IPS-NIHi7 (cell line): ENCODE results near the gene PPM1B.
"Not testable (repeated sequence)": the region's sequence is repeated elsewhere in the genome, so short reads cannot be mapped to it uniquely, and the experiment has no call there.

Experiments used
- DNase-seq: peaks from one replicate; pipeline ENCODE4 v3.0.0; 2012; ENCODE audit warnings: mixed read lengths; ENCODE audit errors: extremely low spot score

Gene PPM1B

DNA sequence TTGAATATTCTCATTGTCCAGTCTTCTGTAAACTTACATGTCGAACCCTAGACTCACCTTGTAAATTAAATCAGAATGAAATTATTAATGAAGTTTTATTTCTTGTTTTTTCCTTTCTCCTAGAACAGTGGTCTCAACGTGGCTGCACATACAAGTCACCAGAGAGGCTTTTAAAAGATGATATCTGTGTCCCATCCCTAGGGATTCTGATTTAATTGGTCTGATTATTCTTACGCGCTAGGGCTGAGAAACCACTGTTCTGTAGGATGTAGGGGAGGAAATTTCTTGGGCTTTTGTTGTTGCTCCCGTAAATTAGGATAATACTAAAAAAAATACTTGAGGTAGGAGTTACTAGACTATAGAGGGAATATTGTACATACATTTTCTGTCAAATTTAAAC lies 32.1 kb downstream of the PPM1B start:
- no peak for DNase-seq

DNA sequence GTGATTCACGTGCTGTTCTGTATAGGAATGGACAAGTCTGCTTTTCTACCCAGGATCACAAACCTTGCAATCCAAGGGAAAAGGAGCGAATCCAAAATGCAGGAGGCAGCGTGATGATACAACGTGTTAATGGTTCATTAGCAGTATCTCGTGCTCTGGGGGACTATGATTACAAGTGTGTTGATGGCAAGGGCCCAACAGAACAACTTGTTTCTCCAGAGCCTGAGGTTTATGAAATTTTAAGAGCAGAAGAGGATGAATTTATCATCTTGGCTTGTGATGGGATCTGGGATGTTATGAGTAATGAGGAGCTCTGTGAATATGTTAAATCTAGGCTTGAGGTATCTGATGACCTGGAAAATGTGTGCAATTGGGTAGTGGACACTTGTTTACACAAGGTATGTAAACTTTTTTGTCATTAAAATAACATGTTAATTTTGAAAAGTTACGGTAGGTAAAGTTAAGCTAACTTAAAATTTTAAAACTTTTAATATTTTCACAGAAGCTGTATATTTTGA lies 33.0 kb downstream of the PPM1B start:
- no peak for DNase-seq

DNA sequence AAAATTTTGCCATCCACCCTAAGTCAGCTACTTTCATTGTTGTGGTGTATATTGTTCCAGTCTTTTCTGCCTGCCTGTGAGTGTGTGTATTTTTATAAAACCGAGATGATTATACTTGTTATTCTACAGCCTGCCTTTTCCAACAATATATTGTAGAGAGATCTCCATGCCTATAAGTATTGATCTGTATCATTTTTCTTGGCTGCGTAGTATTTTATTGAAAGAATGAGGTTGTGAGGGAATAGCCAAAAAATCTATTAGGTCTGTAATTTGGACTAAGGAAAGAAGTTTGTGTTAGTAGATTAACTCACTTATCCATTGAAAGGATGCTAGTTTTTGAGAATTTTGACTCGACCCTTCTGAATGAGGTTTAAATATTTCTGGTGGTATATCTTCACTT lies 34.9 kb downstream of the PPM1B start:
- DNase-seq, result no peak

DNA sequence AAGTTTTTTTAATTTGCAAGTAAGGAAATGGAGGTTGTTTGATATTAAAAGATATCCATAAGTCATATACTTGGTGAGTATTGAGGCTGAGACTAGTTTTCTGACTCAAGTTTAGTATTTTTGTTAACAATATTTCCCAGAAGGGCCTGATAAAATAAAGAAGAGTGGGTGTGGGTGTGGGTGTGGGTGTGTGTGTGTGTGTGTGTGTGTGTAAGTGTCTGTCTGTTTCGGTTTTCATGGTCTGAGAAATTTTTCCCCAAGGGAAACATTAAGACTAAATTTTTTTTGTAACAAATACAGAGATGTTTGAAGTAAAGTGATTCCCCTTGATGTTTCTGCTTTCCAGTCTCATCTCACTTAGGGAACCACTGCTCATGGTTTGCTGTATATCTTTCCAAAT lies 36.5 kb downstream of the PPM1B start:
- DNase-seq, result no peak

DNA sequence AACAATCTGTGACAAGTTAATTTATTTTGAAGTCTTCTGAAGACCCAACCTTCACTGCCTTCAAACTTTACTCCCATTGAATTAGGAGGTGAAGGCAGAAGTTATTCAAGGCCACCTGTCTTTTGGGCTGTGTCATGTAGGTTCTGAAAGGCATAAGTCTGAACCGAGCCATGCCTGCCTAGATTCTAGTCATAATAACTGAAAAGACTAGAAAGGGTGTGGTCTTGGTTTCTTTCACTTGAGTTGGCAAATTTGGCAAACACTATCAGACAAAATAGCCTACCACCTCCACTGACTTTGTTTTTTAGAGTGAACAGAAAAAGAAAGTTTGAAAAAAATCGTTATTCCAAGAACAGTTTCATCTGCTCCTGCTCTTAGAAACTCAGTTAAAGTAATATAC lies 38.4 kb downstream of the PPM1B start:
- no peak for DNase-seq

DNA sequence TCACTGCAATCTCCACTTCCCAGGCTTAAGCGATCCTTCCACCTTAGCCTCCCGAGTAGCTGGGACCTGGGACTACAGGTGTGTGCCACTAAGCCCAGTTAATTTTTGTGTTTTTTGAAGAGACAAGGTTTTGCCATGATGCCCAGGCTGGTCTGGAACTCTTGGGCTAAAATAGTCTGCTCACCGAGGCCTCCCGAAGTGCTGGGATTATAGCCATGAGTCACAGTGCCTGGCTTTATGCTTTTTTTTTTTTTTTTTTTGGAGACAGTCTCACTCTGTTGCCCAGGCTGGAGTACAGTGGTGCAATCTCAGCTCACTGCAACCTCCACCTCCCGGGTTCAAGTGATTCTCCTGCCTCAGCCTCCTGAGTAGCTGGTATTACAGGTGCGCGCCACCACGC lies 39.0 kb downstream of the PPM1B start:
- not testable (repeated sequence) for DNase-seq

DNA sequence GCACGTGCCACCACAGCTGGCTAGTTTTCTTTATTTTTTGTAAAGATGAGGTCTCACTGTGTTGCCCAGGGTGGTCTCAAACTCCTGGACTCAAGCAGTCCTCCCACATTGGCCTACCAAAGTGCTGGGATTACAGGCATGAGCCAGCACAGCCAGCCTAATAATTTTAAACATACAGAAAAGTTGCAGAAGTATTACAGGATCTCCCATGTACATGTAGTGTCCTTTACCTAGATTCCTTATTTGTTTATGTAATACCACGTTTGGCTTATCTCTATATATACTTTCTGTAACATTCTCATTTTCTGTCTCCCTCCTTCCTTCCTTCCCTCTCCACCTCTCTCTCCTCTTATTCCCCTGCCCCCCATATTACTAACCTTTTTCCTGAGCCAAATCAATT lies 41.7 kb downstream of the PPM1B start:
- DNase-seq, result no peak

DNA sequence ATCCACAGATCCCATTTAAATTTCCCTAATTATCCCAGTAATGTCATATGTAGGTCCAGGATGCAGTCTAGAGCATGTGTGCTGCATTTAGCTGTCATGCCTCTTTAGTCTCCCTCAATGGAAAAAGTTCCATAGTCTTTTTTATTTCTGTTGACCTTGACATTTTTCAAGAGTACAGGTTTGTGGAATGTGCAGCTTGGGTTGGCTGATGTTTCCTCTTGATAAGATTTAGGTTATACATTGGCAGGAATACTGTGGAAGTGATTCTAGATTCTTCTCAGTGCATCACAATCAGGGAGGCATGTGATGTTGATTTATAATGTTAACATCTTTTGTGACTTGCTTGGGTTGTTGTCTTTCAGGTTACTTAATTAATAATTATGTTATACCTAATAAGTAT lies 42.5 kb downstream of the PPM1B start:
- DNase-seq, result no peak

DNA sequence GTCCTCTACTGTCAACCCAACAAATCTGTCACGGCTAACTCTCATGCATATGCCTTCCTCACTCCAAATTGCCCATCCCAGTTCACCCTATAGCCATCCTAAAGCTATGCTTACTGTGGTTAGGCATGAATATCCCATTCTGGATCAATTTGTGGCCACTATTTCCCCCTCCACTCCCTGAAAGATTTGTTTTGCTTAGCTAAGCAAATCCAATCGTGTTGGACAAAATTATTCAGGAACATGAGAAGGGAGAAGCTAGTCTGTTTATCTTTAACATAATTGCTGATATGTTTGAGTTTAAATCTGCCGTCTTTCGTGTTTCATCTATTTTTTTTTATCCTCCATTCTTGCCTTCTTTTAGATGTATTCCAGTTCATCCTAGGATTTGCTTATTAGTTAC lies 43.6 kb downstream of the PPM1B start:
- DNase-seq, result no peak

DNA sequence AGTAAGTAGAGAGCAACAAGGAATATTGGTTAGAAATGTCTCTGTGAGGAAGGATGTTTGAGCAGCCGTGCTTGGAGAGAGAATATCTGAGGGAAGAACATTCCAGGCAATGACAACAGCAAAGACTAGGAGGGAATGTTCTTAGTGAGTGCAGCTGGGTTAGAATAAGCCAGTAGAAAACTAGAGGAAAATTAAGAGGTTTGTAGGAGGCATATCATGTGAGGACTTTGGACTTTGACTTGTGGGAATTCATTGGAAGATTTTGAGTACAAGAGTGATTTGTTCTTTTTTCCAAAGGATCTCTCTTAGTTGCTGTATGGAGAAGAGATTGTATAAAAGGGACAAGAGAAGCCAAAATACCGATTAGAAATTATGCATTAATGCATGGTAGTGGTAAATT lies 47.2 kb downstream of the PPM1B start:
- no peak for DNase-seq

DNA sequence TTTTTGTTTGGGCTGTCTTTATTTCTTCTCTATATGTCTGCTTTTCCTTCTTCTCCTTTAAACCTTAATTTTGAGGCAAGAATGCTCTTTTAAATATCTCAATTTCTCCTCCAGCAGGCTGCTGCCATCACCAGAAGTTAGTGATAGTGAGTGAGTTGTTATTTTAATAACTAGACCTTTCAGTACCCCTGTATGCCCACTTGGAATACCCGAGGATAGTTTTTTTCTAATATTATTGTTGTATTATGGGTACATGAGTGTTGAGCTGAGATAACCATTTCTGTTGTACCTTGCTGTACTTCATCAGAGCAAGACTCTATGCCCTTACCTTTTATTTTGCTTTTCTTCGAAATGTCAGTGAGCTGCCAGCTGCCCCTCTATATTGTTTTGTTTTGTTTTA lies 50.1 kb downstream of the PPM1B start:
- no peak for DNase-seq

DNA sequence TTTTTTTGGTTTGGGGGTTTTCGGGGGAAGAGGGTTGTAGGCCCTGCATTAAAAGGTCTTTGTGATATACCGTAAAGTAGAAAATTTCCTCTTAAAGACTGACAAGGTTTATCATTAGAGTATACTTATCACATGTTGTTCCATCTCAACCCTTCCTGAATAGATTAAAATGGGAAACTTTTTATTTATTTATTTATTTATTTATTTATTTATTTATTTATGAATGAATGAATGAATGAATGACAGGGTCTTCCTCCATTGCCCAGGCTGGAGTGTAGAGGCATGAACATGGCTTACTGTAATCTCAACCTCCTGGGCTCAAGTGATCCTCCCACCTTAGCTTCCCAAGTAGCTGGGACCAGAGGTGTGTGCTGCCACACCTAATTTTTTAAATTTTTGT lies 58.1 kb downstream of the PPM1B start:
- DNase-seq, result no peak

DNA sequence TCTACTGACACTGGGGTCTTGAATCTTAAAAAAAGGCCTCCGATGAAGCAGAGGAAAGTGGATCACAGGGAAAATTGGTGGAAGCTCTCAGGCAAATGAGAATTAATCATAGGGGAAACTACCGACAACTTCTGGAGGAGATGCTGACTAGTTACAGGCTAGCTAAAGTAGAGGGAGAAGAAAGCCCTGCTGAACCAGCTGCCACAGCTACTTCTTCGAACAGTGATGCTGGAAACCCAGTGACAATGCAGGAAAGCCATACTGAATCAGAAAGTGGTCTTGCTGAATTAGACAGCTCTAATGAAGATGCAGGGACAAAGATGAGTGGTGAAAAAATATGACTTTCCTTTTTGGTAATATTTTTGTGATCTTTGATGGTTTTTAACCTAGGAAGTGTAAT lies 61.7 kb downstream of the PPM1B start:
- DNase-seq, result peak; percentile 18

DNA sequence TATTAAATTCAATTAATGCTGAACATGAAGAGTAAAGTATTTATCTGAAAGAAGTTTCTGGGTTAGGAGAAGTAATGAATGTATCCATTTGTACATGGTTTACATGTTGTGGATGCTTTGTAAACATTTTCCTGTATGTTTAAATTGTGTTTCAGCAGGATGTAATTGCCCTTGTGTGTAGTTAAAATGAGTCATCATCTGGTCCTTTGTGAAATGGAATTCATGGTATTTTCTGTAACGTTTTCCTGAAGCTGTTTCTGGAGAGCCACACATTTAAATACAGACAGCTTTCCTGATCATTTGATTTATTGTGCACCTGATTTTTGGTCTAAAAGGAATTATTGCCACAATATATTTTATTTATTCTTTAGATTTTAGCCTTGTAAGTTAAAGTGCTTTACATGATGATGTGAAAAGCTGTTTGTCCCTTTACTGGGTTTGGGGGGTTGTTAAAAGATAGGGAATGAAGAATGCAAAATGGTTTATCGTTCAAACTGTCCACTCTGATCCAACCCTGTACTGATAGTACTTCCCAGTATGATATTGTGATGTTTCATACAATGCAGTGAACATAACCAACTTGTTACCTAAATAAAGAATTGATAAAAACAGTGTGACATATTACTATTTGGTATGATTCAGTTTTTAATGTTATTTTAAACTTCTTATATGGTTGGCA lies 64.9 kb downstream of the PPM1B start:
- DNase-seq, result peak; percentile 30

DNA sequence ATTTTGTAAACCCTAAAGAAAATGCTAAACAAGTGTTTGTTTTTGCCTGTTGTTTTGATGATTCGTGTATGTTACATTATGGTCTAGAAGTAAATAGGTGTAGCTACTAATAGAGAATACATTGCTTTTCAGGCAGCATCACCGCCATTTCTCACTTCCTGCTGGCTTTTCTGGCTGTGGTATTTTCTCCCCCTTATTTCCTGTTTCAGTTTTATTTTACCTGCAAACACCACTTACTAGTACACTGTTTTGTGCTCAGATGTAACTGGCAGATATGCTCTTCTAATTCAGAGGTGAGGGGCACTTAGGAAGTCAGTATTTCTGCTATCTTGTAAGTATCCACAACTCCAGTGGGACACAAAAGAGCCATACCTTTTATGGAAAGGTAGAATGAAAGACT lies 68.5 kb downstream of the PPM1B start:
- DNase-seq, result no peak

DNA sequence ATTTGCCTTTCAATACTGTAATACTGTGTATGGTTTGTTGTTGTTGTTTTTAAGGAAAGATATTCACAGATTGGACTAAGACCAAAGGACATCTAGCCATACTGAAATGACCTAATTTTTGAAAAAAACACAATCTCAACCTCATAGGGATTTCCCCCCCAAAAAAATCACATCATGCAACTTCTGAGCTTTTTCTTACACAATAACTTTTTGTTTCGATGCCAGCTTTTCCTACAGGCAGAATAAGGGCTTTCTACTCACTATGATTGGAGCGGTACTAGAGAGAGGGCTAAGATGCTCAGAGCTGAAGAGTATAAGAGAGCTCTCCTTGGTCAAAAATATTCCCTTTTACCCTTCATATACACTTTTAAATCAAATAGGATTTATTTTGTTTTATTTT lies 74.2 kb downstream of the PPM1B start:
- no peak for DNase-seq

DNA sequence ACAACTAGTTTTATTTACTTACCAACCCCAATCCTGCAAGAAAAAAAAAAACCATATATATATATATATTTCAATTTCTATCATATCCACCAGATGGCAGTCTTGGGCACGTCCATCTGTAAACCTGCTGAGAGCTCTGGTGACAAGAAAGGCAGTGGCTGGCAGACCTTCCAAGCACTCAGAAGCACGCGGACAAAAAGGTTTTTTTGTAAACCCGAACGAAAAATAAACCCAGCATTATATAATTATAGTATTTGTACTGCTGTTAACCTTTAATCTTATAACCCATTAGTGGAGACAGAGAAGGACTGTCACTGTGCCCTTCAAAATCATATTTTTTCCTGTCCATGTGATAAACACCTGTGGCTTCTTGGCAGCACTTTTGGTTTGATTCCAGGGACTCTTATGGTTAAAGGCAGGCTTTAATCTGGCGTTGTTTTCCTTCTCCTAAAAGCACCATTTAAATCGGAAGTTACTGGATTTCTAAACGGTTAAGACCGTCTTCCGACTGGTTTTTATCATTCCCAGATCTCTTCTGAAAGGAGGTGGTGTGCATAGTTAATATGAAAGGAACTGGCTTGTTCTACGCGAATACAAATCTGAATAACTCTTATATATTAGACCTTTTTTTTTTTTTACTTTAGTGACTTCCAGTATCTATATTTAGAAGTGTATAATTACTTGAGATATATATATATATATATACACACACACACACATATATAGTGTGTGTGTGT lies 75.6 kb downstream of the PPM1B start:
- DNase-seq, result peak; percentile 67

DNA sequence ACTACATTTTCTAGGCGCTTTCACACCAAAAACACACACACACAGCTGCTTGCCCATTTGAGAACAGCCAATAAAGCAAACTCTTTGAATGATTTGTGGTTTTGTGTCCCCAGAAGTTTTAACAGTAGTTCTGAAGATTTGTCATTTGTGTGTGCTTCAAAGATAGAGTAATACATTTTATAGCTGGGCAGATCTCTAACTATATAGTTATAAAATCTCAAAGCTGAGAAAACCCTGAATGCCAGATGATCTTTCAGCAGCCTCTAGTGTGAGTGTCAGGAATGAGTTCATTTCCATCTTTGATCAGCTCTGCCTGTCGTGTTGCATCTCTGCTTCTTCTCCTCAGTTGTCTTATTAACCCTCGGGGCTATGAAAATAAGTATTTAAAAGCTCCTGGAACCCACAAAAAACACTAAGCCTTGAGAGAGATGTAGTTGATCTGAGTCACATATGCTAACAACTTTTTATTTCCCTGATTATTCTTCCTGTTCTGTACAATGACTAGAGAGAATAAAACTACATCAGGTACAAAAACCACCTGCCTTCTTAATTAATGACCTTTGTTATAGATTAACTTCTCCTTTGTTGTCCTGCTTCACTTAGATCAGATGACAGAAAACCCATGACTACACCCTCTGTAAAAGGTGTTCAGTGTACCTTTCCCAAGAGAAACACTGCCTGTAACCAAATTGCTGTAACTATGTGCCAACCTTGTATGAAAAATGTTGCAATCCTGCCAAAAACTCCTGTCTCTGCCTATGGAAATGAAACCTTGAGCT lies 76.6 kb downstream of the PPM1B start:
- DNase-seq, result no peak

DNA sequence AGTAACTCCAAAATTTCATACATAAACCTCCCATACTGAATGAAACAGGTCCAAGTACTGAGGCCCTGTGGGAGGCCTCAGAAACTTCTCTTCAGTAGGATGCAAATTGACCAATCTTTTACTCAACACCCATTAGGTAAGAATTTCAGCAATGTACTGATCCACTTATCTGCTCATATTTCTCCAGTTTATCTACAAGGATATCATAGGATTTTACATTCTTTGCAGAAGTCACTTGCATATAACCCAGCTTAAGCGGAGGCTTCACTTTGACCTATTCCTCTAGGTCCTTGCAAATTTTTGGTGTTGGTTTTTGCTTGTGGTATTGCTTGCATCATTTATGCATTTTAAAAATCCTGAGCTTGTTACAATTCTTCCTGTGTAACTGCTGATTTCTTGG lies 77.8 kb downstream of the PPM1B start:
- DNase-seq, result no peak

DNA sequence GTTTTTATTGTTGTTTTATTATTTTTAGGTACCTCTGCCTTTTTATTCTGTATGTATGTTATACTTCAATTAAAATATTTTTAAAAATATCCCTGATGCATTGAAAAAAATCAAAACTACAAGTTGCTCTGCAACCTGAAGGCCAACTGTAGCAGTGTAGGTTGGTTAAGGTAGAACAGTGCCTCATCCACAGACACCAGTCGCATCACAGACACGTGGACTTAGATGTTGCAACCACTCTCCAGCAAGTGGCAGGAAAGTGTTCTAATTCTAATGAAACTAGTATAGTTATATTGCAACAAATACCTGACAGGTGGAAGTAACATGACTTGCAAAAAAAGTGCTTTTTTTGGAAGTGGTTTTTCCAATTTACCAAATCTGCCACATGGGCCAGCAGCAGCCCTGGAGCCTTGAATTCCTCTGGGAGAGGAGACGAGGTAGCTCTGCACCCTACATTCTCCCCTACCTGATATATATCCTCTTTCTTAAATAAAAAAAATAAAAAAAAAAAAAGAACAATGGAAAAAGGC lies 78.2 kb downstream of the PPM1B start:
- DNase-seq, result no peak

DNA sequence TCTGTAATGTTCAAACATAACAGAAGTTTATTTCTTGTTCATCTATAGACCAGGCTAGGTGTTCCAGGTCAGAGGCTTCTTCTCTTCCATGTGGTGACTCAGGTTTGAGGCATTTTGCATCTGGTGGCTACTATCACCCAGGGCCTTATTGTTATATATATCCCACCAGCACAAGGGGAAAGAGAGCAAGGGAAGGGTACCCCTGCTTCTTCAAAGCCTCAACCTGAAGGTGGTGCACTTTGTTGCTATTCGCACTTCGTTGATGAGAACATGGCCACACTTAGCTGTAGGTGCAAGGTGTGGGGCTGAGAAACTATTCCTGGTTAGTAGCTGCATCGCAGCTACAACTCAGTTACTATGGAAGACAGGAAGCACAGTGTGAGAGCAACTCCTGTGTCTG lies 79.2 kb downstream of the PPM1B start:
- DNase-seq, result peak; percentile 37

DNA sequence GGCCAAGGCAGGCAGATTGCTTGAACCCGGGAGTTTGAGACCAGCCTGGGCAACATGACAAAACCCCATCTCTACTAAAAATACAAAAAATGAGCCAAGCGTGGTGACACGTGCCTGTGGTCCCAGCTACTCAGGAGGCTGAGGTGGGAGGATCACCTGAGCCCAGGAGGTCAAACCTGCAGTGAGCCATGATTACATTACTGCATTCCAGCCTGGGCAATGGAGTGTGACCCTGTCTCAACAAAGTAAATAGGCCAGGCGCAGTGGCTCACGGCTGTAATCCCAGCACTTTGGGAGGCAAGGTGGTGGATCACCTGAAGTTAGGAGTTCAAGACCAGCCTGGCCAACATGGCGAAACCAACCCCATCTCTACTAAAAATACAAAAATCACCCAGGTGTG lies 80.6 kb downstream of the PPM1B start:
- DNase-seq, result not testable (repeated sequence)
